Endothelial cell (in vitro differentiated cells): ENCODE measurements around the gene USP13. TPM values are rescaled to one million over a fixed set of nuclear protein-coding genes. Genes with fewer than 3 reads are reported as not detected.

Experiments
- DNase-seq: peaks from one replicate; pipeline ENCODE4 v3.0.0; 2021; ENCODE audit warnings: low spot score
- H3K27ac Mint-ChIP-seq: one replicate; pipeline ENCODE4 v1.8.0; 2021; ENCODE audit warnings: mixed read lengths, inconsistent platforms; ENCODE audit not compliant: unreplicated experiment
- H3K27me3 Mint-ChIP-seq: one replicate; pipeline ENCODE4 v1.8.0; 2021; ENCODE audit warnings: mild to moderate bottlenecking, moderate library complexity, mixed read lengths, inconsistent platforms; ENCODE audit not compliant: unreplicated experiment
- H3K36me3 Mint-ChIP-seq: one replicate; pipeline ENCODE4 v1.8.0; 2021; ENCODE audit warnings: mild to moderate bottlenecking, low read depth, mixed read lengths, inconsistent platforms; ENCODE audit not compliant: unreplicated experiment
- H3K4me1 Mint-ChIP-seq: one replicate; pipeline ENCODE4 v1.8.0; 2021; ENCODE audit warnings: mild to moderate bottlenecking, mixed read lengths, inconsistent platforms; ENCODE audit not compliant: unreplicated experiment
- H3K4me3 Mint-ChIP-seq: one replicate; pipeline ENCODE4 v1.8.0; 2021; ENCODE audit warnings: mild to moderate bottlenecking, mixed read lengths, inconsistent platforms; ENCODE audit not compliant: unreplicated experiment
- H3K9me3 Mint-ChIP-seq: one replicate; pipeline ENCODE4 v1.8.0; 2021; ENCODE audit warnings: mixed read lengths, inconsistent platforms; ENCODE audit not compliant: unreplicated experiment
- CTCF ChIP-seq: fragments of 200-600 bp; sonication (generic); IDR thresholded peaks from one replicate; pipeline ENCODE4 v1.5.0; 2021; ENCODE audit warnings: antibody characterized with exemption; ENCODE audit not compliant: unreplicated experiment
- total RNA-seq: library from RNA; stranded (reverse); fragmentation: NEBNext Ultra II Directional; extraction: Animal tissue kit (Norgen Biotek cat#: 25700); gene quantifications from one replicate; pipeline ENCODE4 v1.2.1, GENCODE V29; 2021; ENCODE audit not compliant: unreplicated experiment

The USP13 gene
- total RNA-seq, 1 donor from 2014 or later: 18.9 TPM

- H3K4me1 Mint-ChIP-seq: peaks cover 39% of the 10 kb centered on the region
- no peak overlapping the region for H3K4me3 Mint-ChIP-seq
- no peak for TF ChIP-seq CTCF
- DNase-seq: no peak
- peaks cover 19% of the 10 kb centered on the region for H3K36me3 Mint-ChIP-seq
- H3K27ac Mint-ChIP-seq: no peak overlapping the region
- H3K27me3 Mint-ChIP-seq: peaks cover 9% of the 10 kb centered on the region
- H3K9me3 Mint-ChIP-seq: no peaks in the 10 kb centered on the region
Measured at GRCh38 chr3:179666030-179666429, 13.2 kb downstream of the USP13 start.

- Mint-ChIP-seq H3K4me1 (peaks cover 38% of the 10 kb centered on the region), H3K27ac (no peak overlapping the region), H3K4me3 (no peak overlapping the region), H3K9me3 (no peaks in the 10 kb centered on the region), H3K27me3 (peaks cover 7% of the 10 kb centered on the region), H3K36me3 (peaks cover 19% of the 10 kb centered on the region)
- no peak for DNase-seq
- TF ChIP-seq CTCF: no peak
Measured at GRCh38 chr3:179666436-179667035, 13.7 kb downstream of the USP13 start.

GRCh38 chr3:179668429-179668828 is 15.6 kb downstream of the USP13 start:
- no peak overlapping the region for H3K4me3 Mint-ChIP-seq

GRCh38 chr3:179670311-179670710 is 17.5 kb downstream of the USP13 start:
- DNase-seq: no peak
- H3K36me3 Mint-ChIP-seq: peaks cover 18% of the 10 kb centered on the region

More at GRCh38 chr3:179668429-179668828, 15.6 kb downstream of the USP13 start:
- TF ChIP-seq CTCF: no peak
- H3K27me3 Mint-ChIP-seq: peaks cover 9% of the 10 kb centered on the region
- H3K4me1 Mint-ChIP-seq: peaks cover 29% of the 10 kb centered on the region
- no peaks in the 10 kb centered on the region for H3K9me3 Mint-ChIP-seq
- no peak for DNase-seq
- H3K36me3 Mint-ChIP-seq: peaks cover 18% of the 10 kb centered on the region
- no peak overlapping the region for H3K27ac Mint-ChIP-seq

More at GRCh38 chr3:179670311-179670710, 17.5 kb downstream of the USP13 start:
- Mint-ChIP-seq H3K27me3 (peaks cover 10% of the 10 kb centered on the region), H3K4me3 (no peak overlapping the region), H3K9me3 (no peaks in the 10 kb centered on the region), H3K4me1 (peaks cover 19% of the 10 kb centered on the region), H3K27ac (no peak overlapping the region)
- TF ChIP-seq CTCF: no peak
